SU-DHL-6 (cell line): ENCODE measurements around the gene TMPRSS13.

ENCODE experiments used
- EZH2phosphoT487 ChIP-seq: fragments of 200-600 bp; sonication (generic), shearing (Covaris generic); conservative IDR thresholded peaks from 2 replicates; pipeline ENCODE4 v1.6.1; 2018; ENCODE audit warnings: mild to moderate bottlenecking, antibody characterized with exemption, low read length, moderate library complexity, mixed read lengths
- TF ChIP-seq, protein P1 (sequence below): fragments of 200-600 bp; sonication (generic); IDR thresholded peaks from one replicate; pipeline ENCODE4 v1.5.1; 2017; ENCODE audit warnings: antibody characterized with exemption, mild to moderate bottlenecking, low read length, moderate library complexity; ENCODE audit not compliant: insufficient read depth, poor library complexity, severe bottlenecking

DNA sequence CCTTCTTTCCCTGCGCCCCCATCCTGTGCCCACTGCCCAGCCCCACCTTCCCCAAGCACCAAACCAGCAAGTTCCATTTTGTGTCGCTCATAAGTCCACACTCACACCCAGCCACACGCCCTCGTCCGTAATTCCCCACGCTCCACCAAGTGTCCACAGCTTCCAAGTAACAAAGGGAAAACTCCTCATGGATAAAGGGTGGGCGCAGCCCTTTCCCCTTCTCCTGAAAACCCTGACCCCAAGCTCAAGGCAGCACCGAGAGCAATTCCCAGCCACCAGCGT lies 53.2 kb downstream of the TMPRSS13 start:
- TF ChIP-seq, protein P1, sequence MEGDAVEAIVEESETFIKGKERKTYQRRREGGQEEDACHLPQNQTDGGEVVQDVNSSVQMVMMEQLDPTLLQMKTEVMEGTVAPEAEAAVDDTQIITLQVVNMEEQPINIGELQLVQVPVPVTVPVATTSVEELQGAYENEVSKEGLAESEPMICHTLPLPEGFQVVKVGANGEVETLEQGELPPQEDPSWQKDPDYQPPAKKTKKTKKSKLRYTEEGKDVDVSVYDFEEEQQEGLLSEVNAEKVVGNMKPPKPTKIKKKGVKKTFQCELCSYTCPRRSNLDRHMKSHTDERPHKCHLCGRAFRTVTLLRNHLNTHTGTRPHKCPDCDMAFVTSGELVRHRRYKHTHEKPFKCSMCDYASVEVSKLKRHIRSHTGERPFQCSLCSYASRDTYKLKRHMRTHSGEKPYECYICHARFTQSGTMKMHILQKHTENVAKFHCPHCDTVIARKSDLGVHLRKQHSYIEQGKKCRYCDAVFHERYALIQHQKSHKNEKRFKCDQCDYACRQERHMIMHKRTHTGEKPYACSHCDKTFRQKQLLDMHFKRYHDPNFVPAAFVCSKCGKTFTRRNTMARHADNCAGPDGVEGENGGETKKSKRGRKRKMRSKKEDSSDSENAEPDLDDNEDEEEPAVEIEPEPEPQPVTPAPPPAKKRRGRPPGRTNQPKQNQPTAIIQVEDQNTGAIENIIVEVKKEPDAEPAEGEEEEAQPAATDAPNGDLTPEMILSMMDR = no peak
- TF ChIP-seq EZH2phosphoT487 = no peak
